Caco-2 (cell line): ENCODE measurements around the gene NAP1L4. TPM values are rescaled to one million over a fixed set of nuclear protein-coding genes. Genes with fewer than 3 reads are reported as not detected.

ENCODE experiments used
- BruUV-seq: library from RNA; stranded (reverse); fragments of 400-500 nt; replicated peaks from 2 replicates; lab custom pipeline; 2021; lab: Mats Ljungman, UMichigan
- CTCF ChIA-PET: fragments of 300-600 bp; sonication (Branson Sonifier 250); formaldehyde crosslinking; loops from one replicate; lab custom pipeline; 2022; ENCODE audit warnings: antibody characterized with exemption; lab: Charles Lee
- POLR2A ChIA-PET: fragments of 300-600 bp; sonication (Branson Sonifier 250); formaldehyde crosslinking; loops from one replicate; lab custom pipeline; 2022; ENCODE audit warnings: antibody characterized with exemption; lab: Charles Lee
- DNase-seq, 2 experiments: peaks; one replicate each; pipeline versions ENCODE4 v3.0.0 to v3.0.0-alpha.2; 2020 to 2022
- H3K27me3 ChIP-seq: replicated peaks from 2 replicates; pipeline ENCODE4 v1.6.0; 2011; ENCODE audit warnings: low read length; ENCODE audit not compliant: control insufficient read depth, insufficient read depth
- H3K36me3 ChIP-seq: 2 replicates; pipeline ENCODE4 v1.5.1; 2011; ENCODE audit warnings: low read length; ENCODE audit not compliant: control insufficient read depth, insufficient read depth
- H3K4me1 ChIP-seq: fragments of 250-450 bp; sonication (Bioruptor Pico); 2 replicates; pipeline ENCODE4 v1.5.1; 2020; ENCODE audit warnings: mild to moderate bottlenecking
- H3K4me3 ChIP-seq: 2 replicates; pipeline ENCODE4 v1.5.1; 2011; ENCODE audit warnings: low read depth, mild to moderate bottlenecking, control low read depth, low read length
- H3K9me3 ChIP-seq: fragments of 250-450 bp; sonication (Bioruptor Pico); 2 replicates; pipeline ENCODE4 v1.5.1; 2020; ENCODE audit warnings: mild to moderate bottlenecking, moderate library complexity
- H3K27ac Mint-ChIP-seq: one replicate; pipeline ENCODE4 v1.8.0; 2022; ENCODE audit warnings: mixed read lengths; ENCODE audit not compliant: unreplicated experiment
- H3K27me3 Mint-ChIP-seq: one replicate; pipeline ENCODE4 v1.8.0; 2022; ENCODE audit warnings: mixed read lengths; ENCODE audit not compliant: insufficient read depth, unreplicated experiment
- H3K36me3 Mint-ChIP-seq: one replicate; pipeline ENCODE4 v1.8.0; 2022; ENCODE audit warnings: mild to moderate bottlenecking, mixed read lengths; ENCODE audit not compliant: insufficient read depth, unreplicated experiment
- H3K4me1 Mint-ChIP-seq: one replicate; pipeline ENCODE4 v1.8.0; 2022; ENCODE audit warnings: low read depth, mixed read lengths; ENCODE audit not compliant: unreplicated experiment
- H3K4me3 Mint-ChIP-seq: one replicate; pipeline ENCODE4 v1.8.0; 2022; ENCODE audit warnings: mild to moderate bottlenecking, moderate library complexity, mixed read lengths; ENCODE audit not compliant: unreplicated experiment
- H3K9me3 Mint-ChIP-seq: one replicate; pipeline ENCODE4 v1.8.0; 2022; ENCODE audit warnings: mixed read lengths; ENCODE audit not compliant: unreplicated experiment
- intact Hi-C: fragments of 100-400 bp; cut with micrococcal nuclease; formaldehyde crosslinking; loops from one replicate; pipeline ENCODE4 v1.10.0; 2022; ENCODE audit not compliant: unreplicated experiment
- total RNA-seq: library from RNA; stranded (reverse); gene quantifications from 2 replicates; pipeline ENCODE4 v1.2.3, GENCODE V29; 2022
- TF ChIP-seq, protein P1 (sequence below), 2 experiments: fragments of 200-600 bp in 1 of 2; IDR thresholded peaks; 1 replicate in 1 of 2; 2 replicates in 1 of 2; pipeline versions ENCODE4 v1.5.1 to v1.8.0; 2011 to 2022; ENCODE audit warnings: antibody characterized with exemption in 1 of 2, control low read depth in 1 of 2, inconsistent platforms in 1 of 2, low read depth in 1 of 2, low read length in 1 of 2, mild to moderate bottlenecking in 1 of 2, moderate library complexity in 1 of 2; ENCODE audit not compliant: insufficient read depth in 1 of 2, severe bottlenecking in 1 of 2, unreplicated experiment in 1 of 2

The NAP1L4 gene
- total RNA-seq, 1 experiment from 2014 or later: 215 TPM

DNA sequence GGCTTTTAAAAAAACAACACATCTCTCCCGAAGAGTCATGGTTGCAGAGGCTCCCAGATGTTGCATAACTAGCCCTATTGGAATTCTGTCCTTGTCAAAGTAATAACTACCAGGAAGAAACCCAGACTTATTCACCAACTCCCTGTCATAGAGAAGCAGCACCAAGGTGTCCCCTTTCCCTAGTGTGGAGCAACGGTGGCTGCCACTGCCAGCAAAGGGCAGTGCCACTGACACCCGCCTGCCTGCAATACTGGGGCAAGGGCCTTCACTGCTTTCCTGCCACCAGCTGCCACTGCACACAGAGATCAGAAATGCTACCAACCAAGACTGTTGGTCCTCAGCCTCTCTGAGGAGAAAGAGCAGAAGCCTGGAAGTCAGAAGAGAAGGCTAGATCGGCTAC lies 27.3 kb downstream of the NAP1L4 start:
- no peak overlapping the region for H3K4me3 Mint-ChIP-seq
- no peaks in the 10 kb centered on the region for H3K27me3 ChIP-seq
- H3K9me3 Mint-ChIP-seq: no peaks in the 10 kb centered on the region
- H3K36me3 Mint-ChIP-seq: peaks cover 98% of the 10 kb centered on the region
- intact Hi-C loops: no loop called here
- ChIA-PET CTCF (no interaction called here), POLR2A (no interaction called here)
- H3K9me3 ChIP-seq: no peaks in the 10 kb centered on the region
- H3K36me3 ChIP-seq: peaks cover 13% of the 10 kb centered on the region
- no peak overlapping the region for H3K27ac Mint-ChIP-seq
- no peak for DNase-seq
- TF ChIP-seq, protein P1, sequence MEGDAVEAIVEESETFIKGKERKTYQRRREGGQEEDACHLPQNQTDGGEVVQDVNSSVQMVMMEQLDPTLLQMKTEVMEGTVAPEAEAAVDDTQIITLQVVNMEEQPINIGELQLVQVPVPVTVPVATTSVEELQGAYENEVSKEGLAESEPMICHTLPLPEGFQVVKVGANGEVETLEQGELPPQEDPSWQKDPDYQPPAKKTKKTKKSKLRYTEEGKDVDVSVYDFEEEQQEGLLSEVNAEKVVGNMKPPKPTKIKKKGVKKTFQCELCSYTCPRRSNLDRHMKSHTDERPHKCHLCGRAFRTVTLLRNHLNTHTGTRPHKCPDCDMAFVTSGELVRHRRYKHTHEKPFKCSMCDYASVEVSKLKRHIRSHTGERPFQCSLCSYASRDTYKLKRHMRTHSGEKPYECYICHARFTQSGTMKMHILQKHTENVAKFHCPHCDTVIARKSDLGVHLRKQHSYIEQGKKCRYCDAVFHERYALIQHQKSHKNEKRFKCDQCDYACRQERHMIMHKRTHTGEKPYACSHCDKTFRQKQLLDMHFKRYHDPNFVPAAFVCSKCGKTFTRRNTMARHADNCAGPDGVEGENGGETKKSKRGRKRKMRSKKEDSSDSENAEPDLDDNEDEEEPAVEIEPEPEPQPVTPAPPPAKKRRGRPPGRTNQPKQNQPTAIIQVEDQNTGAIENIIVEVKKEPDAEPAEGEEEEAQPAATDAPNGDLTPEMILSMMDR (IDR thresholded peaks at IDR 0.05; ENCODE audit: insufficient read depth in 1 of 2, low read depth in 1 of 2, low read length in 1 of 2, severe bottlenecking in 1 of 2, unreplicated experiment in 1 of 2): no peak
- no peak overlapping the region for H3K4me3 ChIP-seq
- no peaks in the 10 kb centered on the region for H3K27me3 Mint-ChIP-seq
- no peaks in the 10 kb centered on the region for H3K4me1 ChIP-seq
- BruUV-seq: no TSS peak
- no peaks in the 10 kb centered on the region for H3K4me1 Mint-ChIP-seq

DNA sequence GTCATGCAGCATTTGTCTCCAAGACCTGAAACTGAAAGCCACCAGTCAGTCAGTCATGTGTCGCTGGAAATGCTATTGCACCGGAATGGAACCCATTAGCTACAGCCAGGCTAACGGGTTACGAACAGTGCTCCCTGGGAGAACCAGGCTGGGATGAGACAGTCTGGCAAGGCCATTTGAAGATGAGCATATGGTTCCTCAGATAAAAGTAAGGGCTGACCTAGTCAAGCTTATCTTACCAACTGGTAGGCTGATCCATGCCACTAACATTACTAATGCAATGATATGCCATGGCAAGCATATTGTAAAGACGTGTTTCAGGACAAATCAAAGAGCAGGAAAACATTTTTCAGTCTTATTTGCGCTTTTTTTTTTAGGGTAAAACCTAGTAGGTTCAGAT lies 28.4 kb downstream of the NAP1L4 start:
- H3K4me3 Mint-ChIP-seq: no peak overlapping the region
- H3K4me1 ChIP-seq: no peaks in the 10 kb centered on the region
- DNase-seq: no peak
- intact Hi-C loops: no loop called here
- H3K36me3 Mint-ChIP-seq: peaks cover 98% of the 10 kb centered on the region
- ChIA-PET CTCF (no interaction called here), POLR2A (no interaction called here)
- TF ChIP-seq, protein P1 (IDR thresholded peaks at IDR 0.05; ENCODE audit: insufficient read depth in 1 of 2, low read depth in 1 of 2, low read length in 1 of 2, severe bottlenecking in 1 of 2, unreplicated experiment in 1 of 2): no peak
- no peaks in the 10 kb centered on the region for H3K9me3 Mint-ChIP-seq
- no peaks in the 10 kb centered on the region for H3K27me3 Mint-ChIP-seq
- no peaks in the 10 kb centered on the region for H3K9me3 ChIP-seq
- H3K27me3 ChIP-seq: no peaks in the 10 kb centered on the region
- no peaks in the 10 kb centered on the region for H3K4me1 Mint-ChIP-seq
- no peak overlapping the region for H3K4me3 ChIP-seq
- no peak overlapping the region for H3K27ac Mint-ChIP-seq
- peaks cover 11% of the 10 kb centered on the region for H3K36me3 ChIP-seq
- BruUV-seq: no TSS peak

DNA sequence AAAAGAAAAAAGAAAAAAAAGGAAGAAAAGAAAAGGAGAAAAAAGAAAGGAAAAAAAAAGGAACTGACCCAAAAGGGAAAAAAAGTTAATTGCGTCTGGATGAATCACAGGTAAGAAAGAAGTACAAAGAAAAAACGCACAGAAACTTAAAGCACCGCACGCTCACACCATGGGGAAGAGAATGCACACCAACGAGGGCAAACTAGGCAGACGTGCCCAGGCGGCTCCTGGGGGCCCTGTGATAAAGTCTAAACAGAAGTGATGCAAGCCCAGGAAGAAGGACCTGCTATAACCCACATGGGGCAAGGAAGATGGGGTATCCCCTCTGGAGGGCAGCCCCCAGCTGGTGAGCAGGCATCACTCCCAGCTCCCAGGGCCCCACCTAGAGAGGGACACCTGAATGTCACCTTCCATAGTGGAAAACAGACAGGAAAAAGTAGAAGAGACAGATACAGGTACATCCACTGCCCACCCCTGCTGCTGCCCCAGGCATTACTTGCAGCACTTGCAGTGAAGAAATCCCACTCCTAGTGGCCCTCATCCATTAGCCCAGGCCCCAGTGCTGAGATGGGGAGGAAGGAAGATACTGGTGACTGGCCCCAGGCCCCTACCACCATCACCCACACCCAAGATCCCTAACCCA lies 28.9 kb downstream of the NAP1L4 start:
- no TSS peak for BruUV-seq
- no peak for DNase-seq

More for the DNA sequence above, 28.9 kb downstream of the NAP1L4 start:
- Mint-ChIP-seq H3K27me3 (no peaks in the 10 kb centered on the region), H3K27ac (no peak overlapping the region), H3K4me3 (no peak overlapping the region), H3K36me3 (peaks cover 98% of the 10 kb centered on the region), H3K4me1 (no peaks in the 10 kb centered on the region), H3K9me3 (no peaks in the 10 kb centered on the region)
- Histone ChIP-seq H3K9me3 (no peaks in the 10 kb centered on the region), H3K4me3 (no peak overlapping the region), H3K27me3 (no peaks in the 10 kb centered on the region), H3K36me3 (peaks cover 11% of the 10 kb centered on the region), H3K4me1 (no peaks in the 10 kb centered on the region)
- ChIA-PET POLR2A (no interaction called here), CTCF (no interaction called here)
- TF ChIP-seq, protein P1 (IDR thresholded peaks at IDR 0.05; ENCODE audit: insufficient read depth in 1 of 2, low read depth in 1 of 2, low read length in 1 of 2, severe bottlenecking in 1 of 2, unreplicated experiment in 1 of 2): no peak
- intact Hi-C loops: no loop called here
